GM23338 (cell line): ENCODE data around the gene EN2. TPM values are rescaled to one million over a fixed set of nuclear protein-coding genes. Genes with fewer than 3 reads are reported as not detected.

ENCODE experiments used
- ATAC-seq: fragments of 200-7000 bp; cut with Tn5 transposase; 3 replicates; pipeline ENCODE4 v1.9.1; 2020
- DNase-seq: peaks from one replicate; pipeline ENCODE4 v3.0.0-alpha.2; 2015; ENCODE audit warnings: low spot score
- H2AFZ ChIP-seq: fragments of 200-600 bp; sonication (generic); 2 replicates; pipeline ENCODE4 v1.8.0; 2016; ENCODE audit warnings: antibody characterized with exemption, mild to moderate bottlenecking, moderate library complexity
- H3F3A ChIP-seq: fragments of 200-600 bp; sonication (generic); replicated peaks from 2 replicates; pipeline ENCODE4 v1.8.0; 2017; ENCODE audit warnings: antibody characterized with exemption, mixed run types, low read depth
- H3K27ac ChIP-seq: fragments of 200-600 bp; sonication (generic); 2 replicates; pipeline ENCODE4 v1.6.1; 2016; ENCODE audit warnings: low read depth
- H3K27me3 ChIP-seq: fragments of 200-600 bp; sonication (generic); 2 replicates; pipeline ENCODE4 v1.8.0; 2016; ENCODE audit warnings: mild to moderate bottlenecking, mixed run types, moderate library complexity; ENCODE audit not compliant: insufficient read depth
- H3K36me3 ChIP-seq: fragments of 200-600 bp; sonication (generic); 2 replicates; pipeline ENCODE4 v1.8.0; 2016; ENCODE audit warnings: mild to moderate bottlenecking; ENCODE audit not compliant: insufficient read depth
- H3K4me1 ChIP-seq: fragments of 200-600 bp; sonication (generic); 2 replicates; pipeline ENCODE4 v1.8.0; 2016; ENCODE audit warnings: mild to moderate bottlenecking, moderate library complexity; ENCODE audit not compliant: insufficient read depth
- H3K4me2 ChIP-seq: fragments of 200-600 bp; sonication (generic); 2 replicates; pipeline ENCODE4 v1.7.1; 2017; ENCODE audit warnings: mixed run types
- H3K4me3 ChIP-seq: fragments of 200-600 bp; sonication (generic); 2 replicates; pipeline ENCODE4 v1.6.1; 2016; ENCODE audit warnings: mixed run types
- H3K79me2 ChIP-seq: fragments of 200-600 bp; sonication (generic); replicated peaks from 2 replicates; pipeline ENCODE4 v1.8.0; 2017; ENCODE audit warnings: mild to moderate bottlenecking; ENCODE audit not compliant: insufficient read depth
- H3K9me2 ChIP-seq: fragments of 200-600 bp; sonication (generic); 2 replicates; pipeline ENCODE4 v1.8.0; 2017; ENCODE audit not compliant: insufficient read depth
- H4K20me1 ChIP-seq: fragments of 200-600 bp; sonication (generic); replicated peaks from 2 replicates; pipeline ENCODE4 v1.8.0; 2017; ENCODE audit warnings: mild to moderate bottlenecking; ENCODE audit not compliant: insufficient read depth
- H3K27ac Mint-ChIP-seq: 2 replicates; pipeline ENCODE4 v1.8.0; 2020; ENCODE audit warnings: inconsistent platforms, mild to moderate bottlenecking, moderate library complexity, mixed read lengths
- H3K27me3 Mint-ChIP-seq: 3 replicates; pipeline ENCODE4 v1.8.0; 2022; ENCODE audit warnings: low read depth, mild to moderate bottlenecking, moderate library complexity, mixed read lengths, inconsistent platforms; ENCODE audit not compliant: insufficient read depth, poor library complexity
- H3K36me3 Mint-ChIP-seq: 3 replicates; pipeline ENCODE4 v1.8.0; 2021; ENCODE audit warnings: low read depth, mild to moderate bottlenecking, inconsistent platforms, moderate library complexity, mixed read lengths
- H3K4me1 Mint-ChIP-seq: 3 replicates; pipeline ENCODE4 v1.8.0; 2020; ENCODE audit warnings: mild to moderate bottlenecking, inconsistent platforms, mixed read lengths
- H3K4me3 Mint-ChIP-seq: 3 replicates; pipeline ENCODE4 v1.8.0; 2021; ENCODE audit warnings: moderate library complexity, mild to moderate bottlenecking, inconsistent platforms, mixed read lengths
- H3K9me3 Mint-ChIP-seq: 3 replicates; pipeline ENCODE4 v1.8.0; 2020; ENCODE audit warnings: moderate library complexity, mild to moderate bottlenecking, inconsistent platforms, mixed read lengths
- EZH2 ChIP-seq: fragments of 200-600 bp; sonication (generic); IDR thresholded peaks from one replicate; pipeline ENCODE4 v1.8.0; 2017; ENCODE audit warnings: antibody characterized with exemption, mild to moderate bottlenecking, low read depth; ENCODE audit not compliant: unreplicated experiment
- EZH2phosphoT487 ChIP-seq: fragments of 200-600 bp; sonication (generic); IDR thresholded peaks from one replicate; pipeline ENCODE4 v1.8.1; 2018; ENCODE audit warnings: antibody characterized with exemption; ENCODE audit not compliant: unreplicated experiment
- JUNB ChIP-seq: IDR thresholded peaks from one replicate; pipeline ENCODE4 v1.6.1; 2016; ENCODE audit warnings: antibody characterized with exemption; ENCODE audit not compliant: unreplicated experiment
- NANOG ChIP-seq: IDR thresholded peaks from 2 replicates; pipeline ENCODE4 v1.6.1; 2016; ENCODE audit warnings: antibody characterized with exemption, borderline replicate concordance
- POLR2AphosphoS5 ChIP-seq: IDR thresholded peaks from 2 replicates; pipeline ENCODE4 v1.6.1; 2016; ENCODE audit warnings: antibody characterized with exemption, low read depth
- STAT1 ChIP-seq: IDR thresholded peaks from one replicate; pipeline ENCODE4 v1.6.1; 2016; ENCODE audit warnings: antibody characterized with exemption; ENCODE audit not compliant: unreplicated experiment
- ZNF114 ChIP-seq: fragments of 250-450 bp; sonication (Bioruptor Pico); IDR thresholded peaks from 2 replicates; pipeline ENCODE4 v1.5.0; 2020; ENCODE audit warnings: mild to moderate bottlenecking, moderate library complexity
- ZNF331 ChIP-seq: fragments of 250-450 bp; sonication (Bioruptor Pico); IDR thresholded peaks from 2 replicates; pipeline ENCODE4 v1.5.0; 2020; ENCODE audit warnings: low read depth, mild to moderate bottlenecking, moderate library complexity
- polyA plus RNA-seq: library from polyadenylated mRNA; unstranded; fragments of >200 nt; fragmentation: Nextera tagmentation; extraction: Ambion mirVana; gene quantifications from 2 replicates; pipeline ENCODE4 v1.2.1, GENCODE V29; 2016
- total RNA-seq: library from RNA; depleted of rRNA; stranded (reverse); fragments of >200 nt; shearing (Covaris generic); gene quantifications from 2 replicates; pipeline ENCODE4 v1.2.3, GENCODE V29; 2014
- TF ChIP-seq, protein P1 (sequence below): fragments of 250-450 bp; sonication (Bioruptor Pico); IDR thresholded peaks from 2 replicates; pipeline ENCODE4 v1.5.0; 2020; ENCODE audit warnings: mild to moderate bottlenecking, moderate library complexity
- TF ChIP-seq, protein P2 (sequence below): IDR thresholded peaks from one replicate; pipeline ENCODE4 v1.6.1; 2018; ENCODE audit warnings: antibody characterized with exemption; ENCODE audit not compliant: unreplicated experiment
- TF ChIP-seq, protein P3 (sequence below), 2 experiments: fragments of 200-600 bp in 1 of 2; sonication (generic) in 1 of 2; conservative IDR thresholded peaks; 2 replicates each; pipeline versions ENCODE4 v1.5.1 to v1.6.1; 2016 to 2017; ENCODE audit warnings: antibody characterized with exemption in 2 of 2, low read depth in 2 of 2, mild to moderate bottlenecking in 2 of 2, moderate library complexity in 1 of 2

The EN2 gene
- total and polyA plus RNA-seq, 2 experiments from 2014 or later: not detected

DNA sequence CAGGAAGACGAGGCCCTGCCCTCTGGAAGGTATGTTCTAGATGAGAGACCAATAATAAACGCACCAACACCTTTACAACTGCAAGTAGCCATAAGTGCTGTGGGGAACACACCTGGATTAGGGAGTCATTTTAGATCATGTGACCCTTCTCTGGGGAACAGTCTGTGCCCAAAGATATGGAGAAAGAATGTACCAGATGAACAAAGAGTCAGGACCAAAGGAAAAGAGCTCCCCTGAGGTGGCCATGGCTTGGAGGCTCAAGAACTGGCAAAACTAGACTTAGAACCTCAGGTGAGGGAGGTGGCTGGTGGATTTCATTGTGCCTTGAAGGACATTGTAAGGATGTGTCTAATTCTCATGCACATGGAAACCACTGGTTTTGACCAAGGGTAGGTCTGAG lies 10.3 kb upstream of the EN2 start:
- no peaks in the 10 kb centered on the region for H3K79me2 ChIP-seq
- H2AFZ ChIP-seq: no peak overlapping the region
- Mint-ChIP-seq H3K4me1 (peaks cover 23% of the 10 kb centered on the region), H3K27ac (no peak overlapping the region), H3K27me3 (peaks cover 84% of the 10 kb centered on the region), H3K36me3 (no peaks in the 10 kb centered on the region), H3K4me3 (peak overlapping the region; percentile 20; the same call in 2 of the 3 replicates), H3K9me3 (peaks cover 13% of the 10 kb centered on the region; the same call in 2 of the 3 replicates)
- H3K4me2 ChIP-seq: no peak overlapping the region
- H3K27me3 ChIP-seq: peaks cover 100% of the 10 kb centered on the region
- H3K9me2 ChIP-seq: no peaks in the 10 kb centered on the region
- no peak overlapping the region for H3K27ac ChIP-seq
- H3K36me3 ChIP-seq: no peaks in the 10 kb centered on the region
- H3K4me3 ChIP-seq: no peak overlapping the region
- H4K20me1 ChIP-seq: peaks cover 29% of the 10 kb centered on the region
- DNase-seq (no peak), ATAC-seq (no peak)
- H3F3A ChIP-seq: peaks cover 15% of the 10 kb centered on the region; the same call in 1 of the 2 replicates
- no peak for TF ChIP-seq STAT1
- no peak for TF ChIP-seq JUNB
- no peak for TF ChIP-seq NANOG
- peaks cover 24% of the 10 kb centered on the region for H3K4me1 ChIP-seq

DNA sequence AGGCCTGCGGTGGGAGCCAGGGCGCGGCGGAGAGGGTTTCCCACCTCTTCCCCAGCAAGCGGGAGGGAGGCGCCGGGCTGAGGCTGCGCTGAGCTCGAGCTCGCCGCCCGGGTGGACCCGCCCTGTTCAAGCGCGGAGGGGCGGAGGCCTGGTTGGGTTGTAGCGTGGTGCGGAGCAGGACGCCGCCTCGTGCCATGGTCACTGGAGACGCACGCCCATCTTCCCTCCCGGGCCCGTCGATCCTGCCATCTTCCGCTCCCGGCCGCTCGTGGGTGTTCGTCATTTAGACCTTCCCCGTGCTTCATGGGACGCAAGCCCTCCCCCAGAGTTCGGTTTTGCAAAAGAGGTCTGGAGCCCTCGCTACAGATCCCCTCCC lies 9.3 kb upstream of the EN2 start:
- Histone ChIP-seq H4K20me1 (peaks cover 35% of the 10 kb centered on the region), H3K27ac (no peak overlapping the region), H3K27me3 (peaks cover 100% of the 10 kb centered on the region), H3F3A (peaks cover 22% of the 10 kb centered on the region), H3K4me3 (peak overlapping the region; percentile 54), H2AFZ (peak overlapping the region; percentile 81), H3K79me2 (no peaks in the 10 kb centered on the region), H3K36me3 (no peaks in the 10 kb centered on the region), H3K9me2 (no peaks in the 10 kb centered on the region), H3K4me1 (peaks cover 32% of the 10 kb centered on the region), H3K4me2 (peak overlapping the region; percentile 79)
- H3K27ac Mint-ChIP-seq: no peak overlapping the region
- H3K27me3 Mint-ChIP-seq: peaks cover 95% of the 10 kb centered on the region
- ATAC-seq (peak; percentile 46), DNase-seq (peak; percentile 71)
- peaks cover 13% of the 10 kb centered on the region; the same call in 2 of the 3 replicates for H3K9me3 Mint-ChIP-seq
- H3K4me3 Mint-ChIP-seq: peak overlapping the region; percentile 68
- no peaks in the 10 kb centered on the region for H3K36me3 Mint-ChIP-seq
- peaks cover 23% of the 10 kb centered on the region for H3K4me1 Mint-ChIP-seq
- TF ChIP-seq EZH2phosphoT487: no peak
- TF ChIP-seq STAT1: no peak
- TF ChIP-seq, protein P1, sequence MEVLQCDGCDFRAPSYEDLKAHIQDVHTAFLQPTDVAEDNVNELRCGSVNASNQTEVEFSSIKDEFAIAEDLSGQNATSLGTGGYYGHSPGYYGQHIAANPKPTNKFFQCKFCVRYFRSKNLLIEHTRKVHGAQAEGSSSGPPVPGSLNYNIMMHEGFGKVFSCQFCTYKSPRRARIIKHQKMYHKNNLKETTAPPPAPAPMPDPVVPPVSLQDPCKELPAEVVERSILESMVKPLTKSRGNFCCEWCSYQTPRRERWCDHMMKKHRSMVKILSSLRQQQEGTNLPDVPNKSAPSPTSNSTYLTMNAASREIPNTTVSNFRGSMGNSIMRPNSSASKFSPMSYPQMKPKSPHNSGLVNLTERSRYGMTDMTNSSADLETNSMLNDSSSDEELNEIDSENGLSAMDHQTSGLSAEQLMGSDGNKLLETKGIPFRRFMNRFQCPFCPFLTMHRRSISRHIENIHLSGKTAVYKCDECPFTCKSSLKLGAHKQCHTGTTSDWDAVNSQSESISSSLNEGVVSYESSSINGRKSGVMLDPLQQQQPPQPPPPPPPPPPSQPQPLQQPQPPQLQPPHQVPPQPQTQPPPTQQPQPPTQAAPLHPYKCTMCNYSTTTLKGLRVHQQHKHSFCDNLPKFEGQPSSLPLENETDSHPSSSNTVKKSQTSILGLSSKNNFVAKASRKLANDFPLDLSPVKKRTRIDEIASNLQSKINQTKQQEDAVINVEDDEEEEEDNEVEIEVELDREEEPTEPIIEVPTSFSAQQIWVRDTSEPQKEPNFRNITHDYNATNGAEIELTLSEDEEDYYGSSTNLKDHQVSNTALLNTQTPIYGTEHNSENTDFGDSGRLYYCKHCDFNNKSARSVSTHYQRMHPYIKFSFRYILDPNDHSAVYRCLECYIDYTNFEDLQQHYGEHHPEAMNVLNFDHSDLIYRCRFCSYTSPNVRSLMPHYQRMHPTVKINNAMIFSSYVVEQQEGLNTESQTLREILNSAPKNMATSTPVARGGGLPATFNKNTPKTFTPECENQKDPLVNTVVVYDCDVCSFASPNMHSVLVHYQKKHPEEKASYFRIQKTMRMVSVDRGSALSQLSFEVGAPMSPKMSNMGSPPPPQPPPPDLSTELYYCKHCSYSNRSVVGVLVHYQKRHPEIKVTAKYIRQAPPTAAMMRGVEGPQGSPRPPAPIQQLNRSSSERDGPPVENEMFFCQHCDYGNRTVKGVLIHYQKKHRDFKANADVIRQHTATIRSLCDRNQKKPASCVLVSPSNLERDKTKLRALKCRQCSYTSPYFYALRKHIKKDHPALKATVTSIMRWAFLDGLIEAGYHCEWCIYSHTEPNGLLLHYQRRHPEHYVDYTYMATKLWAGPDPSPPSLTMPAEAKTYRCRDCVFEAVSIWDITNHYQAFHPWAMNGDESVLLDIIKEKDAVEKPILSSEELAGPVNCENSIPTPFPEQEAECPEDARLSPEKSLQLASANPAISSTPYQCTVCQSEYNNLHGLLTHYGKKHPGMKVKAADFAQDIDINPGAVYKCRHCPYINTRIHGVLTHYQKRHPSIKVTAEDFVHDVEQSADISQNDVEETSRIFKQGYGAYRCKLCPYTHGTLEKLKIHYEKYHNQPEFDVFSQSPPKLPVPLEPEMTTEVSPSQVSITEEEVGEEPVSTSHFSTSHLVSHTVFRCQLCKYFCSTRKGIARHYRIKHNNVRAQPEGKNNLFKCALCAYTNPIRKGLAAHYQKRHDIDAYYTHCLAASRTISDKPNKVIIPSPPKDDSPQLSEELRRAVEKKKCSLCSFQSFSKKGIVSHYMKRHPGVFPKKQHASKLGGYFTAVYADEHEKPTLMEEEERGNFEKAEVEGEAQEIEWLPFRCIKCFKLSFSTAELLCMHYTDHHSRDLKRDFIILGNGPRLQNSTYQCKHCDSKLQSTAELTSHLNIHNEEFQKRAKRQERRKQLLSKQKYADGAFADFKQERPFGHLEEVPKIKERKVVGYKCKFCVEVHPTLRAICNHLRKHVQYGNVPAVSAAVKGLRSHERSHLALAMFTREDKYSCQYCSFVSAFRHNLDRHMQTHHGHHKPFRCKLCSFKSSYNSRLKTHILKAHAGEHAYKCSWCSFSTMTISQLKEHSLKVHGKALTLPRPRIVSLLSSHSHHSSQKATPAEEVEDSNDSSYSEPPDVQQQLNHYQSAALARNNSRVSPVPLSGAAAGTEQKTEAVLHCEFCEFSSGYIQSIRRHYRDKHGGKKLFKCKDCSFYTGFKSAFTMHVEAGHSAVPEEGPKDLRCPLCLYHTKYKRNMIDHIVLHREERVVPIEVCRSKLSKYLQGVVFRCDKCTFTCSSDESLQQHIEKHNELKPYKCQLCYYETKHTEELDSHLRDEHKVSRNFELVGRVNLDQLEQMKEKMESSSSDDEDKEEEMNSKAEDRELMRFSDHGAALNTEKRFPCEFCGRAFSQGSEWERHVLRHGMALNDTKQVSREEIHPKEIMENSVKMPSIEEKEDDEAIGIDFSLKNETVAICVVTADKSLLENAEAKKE (CRISPR knock-in tag): no peak
- TF ChIP-seq ZNF331 (CRISPR knock-in tag): no peak
- no peak for TF ChIP-seq ZNF114 (CRISPR knock-in tag)
- TF ChIP-seq, protein P2, sequence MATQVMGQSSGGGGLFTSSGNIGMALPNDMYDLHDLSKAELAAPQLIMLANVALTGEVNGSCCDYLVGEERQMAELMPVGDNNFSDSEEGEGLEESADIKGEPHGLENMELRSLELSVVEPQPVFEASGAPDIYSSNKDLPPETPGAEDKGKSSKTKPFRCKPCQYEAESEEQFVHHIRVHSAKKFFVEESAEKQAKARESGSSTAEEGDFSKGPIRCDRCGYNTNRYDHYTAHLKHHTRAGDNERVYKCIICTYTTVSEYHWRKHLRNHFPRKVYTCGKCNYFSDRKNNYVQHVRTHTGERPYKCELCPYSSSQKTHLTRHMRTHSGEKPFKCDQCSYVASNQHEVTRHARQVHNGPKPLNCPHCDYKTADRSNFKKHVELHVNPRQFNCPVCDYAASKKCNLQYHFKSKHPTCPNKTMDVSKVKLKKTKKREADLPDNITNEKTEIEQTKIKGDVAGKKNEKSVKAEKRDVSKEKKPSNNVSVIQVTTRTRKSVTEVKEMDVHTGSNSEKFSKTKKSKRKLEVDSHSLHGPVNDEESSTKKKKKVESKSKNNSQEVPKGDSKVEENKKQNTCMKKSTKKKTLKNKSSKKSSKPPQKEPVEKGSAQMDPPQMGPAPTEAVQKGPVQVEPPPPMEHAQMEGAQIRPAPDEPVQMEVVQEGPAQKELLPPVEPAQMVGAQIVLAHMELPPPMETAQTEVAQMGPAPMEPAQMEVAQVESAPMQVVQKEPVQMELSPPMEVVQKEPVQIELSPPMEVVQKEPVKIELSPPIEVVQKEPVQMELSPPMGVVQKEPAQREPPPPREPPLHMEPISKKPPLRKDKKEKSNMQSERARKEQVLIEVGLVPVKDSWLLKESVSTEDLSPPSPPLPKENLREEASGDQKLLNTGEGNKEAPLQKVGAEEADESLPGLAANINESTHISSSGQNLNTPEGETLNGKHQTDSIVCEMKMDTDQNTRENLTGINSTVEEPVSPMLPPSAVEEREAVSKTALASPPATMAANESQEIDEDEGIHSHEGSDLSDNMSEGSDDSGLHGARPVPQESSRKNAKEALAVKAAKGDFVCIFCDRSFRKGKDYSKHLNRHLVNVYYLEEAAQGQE: no peak
- TF ChIP-seq EZH2: no peak
- no peak for TF ChIP-seq NANOG
- TF ChIP-seq, protein P3, sequence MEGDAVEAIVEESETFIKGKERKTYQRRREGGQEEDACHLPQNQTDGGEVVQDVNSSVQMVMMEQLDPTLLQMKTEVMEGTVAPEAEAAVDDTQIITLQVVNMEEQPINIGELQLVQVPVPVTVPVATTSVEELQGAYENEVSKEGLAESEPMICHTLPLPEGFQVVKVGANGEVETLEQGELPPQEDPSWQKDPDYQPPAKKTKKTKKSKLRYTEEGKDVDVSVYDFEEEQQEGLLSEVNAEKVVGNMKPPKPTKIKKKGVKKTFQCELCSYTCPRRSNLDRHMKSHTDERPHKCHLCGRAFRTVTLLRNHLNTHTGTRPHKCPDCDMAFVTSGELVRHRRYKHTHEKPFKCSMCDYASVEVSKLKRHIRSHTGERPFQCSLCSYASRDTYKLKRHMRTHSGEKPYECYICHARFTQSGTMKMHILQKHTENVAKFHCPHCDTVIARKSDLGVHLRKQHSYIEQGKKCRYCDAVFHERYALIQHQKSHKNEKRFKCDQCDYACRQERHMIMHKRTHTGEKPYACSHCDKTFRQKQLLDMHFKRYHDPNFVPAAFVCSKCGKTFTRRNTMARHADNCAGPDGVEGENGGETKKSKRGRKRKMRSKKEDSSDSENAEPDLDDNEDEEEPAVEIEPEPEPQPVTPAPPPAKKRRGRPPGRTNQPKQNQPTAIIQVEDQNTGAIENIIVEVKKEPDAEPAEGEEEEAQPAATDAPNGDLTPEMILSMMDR (conservative IDR thresholded peaks at IDR 0.05; ENCODE audit: low read depth in 2 of 2): no peak
- no peak for TF ChIP-seq POLR2AphosphoS5
